SU-DHL-6 (cell line): ENCODE measurements around the gene DGKH.

Experiments used
- CTCF ChIP-seq: fragments of 200-600 bp; sonication (generic); IDR thresholded peaks from one replicate; pipeline ENCODE4 v1.5.1; 2017; ENCODE audit warnings: antibody characterized with exemption, mild to moderate bottlenecking, low read length, moderate library complexity; ENCODE audit not compliant: insufficient read depth, poor library complexity, severe bottlenecking
- EZH2phosphoT487 ChIP-seq: fragments of 200-600 bp; sonication (generic), shearing (Covaris generic); conservative IDR thresholded peaks from 2 replicates; pipeline ENCODE4 v1.6.1; 2018; ENCODE audit warnings: mild to moderate bottlenecking, antibody characterized with exemption, low read length, moderate library complexity, mixed read lengths

GRCh38 chr13:42164557-42165125, 116.2 kb downstream of the DGKH start:
- TF ChIP-seq CTCF = no peak
- no peak for TF ChIP-seq EZH2phosphoT487
